ENCODE data around the gene KCNC3.

The KCNC3 gene

DNA sequence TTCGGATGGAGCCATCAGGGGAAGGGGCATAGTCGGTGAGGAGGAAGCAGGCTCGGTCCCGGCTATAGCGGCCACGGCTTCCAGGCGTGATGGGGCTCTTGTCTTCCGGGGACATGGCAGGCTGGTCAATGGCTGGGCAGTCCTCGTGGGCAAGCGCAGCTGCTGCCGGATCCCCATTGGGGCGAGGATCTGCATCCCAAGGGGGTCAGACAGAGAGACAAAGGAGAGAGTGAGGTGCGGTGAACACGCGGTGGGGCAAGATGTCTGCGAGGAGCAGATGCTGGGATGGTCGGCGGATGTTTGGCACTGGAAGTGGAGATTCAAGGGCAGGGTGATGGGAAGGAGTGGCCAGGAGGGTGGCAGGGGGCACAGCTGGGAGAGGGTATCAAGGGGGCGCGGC, 8.6 kb downstream of the KCNC3 start:
- Histone ChIP-seq H3K4me1 (ENCODE audit: control insufficient read depth, low read length) (peaks cover 16% of the 10 kb centered on the region), H3K4me3 (ENCODE audit: low read length) (no peak overlapping the region), H3K27ac (ENCODE audit: low read depth, low read length) (no peak overlapping the region), H3K79me2 (ENCODE audit: control insufficient read depth, low read length) (no peaks in the 10 kb centered on the region), H4K20me1 (ENCODE audit: control insufficient read depth, insufficient read depth, low read depth, low read length) (peaks cover 5% of the 10 kb centered on the region; the same call in 1 of the 2 replicates), H3F3A (ENCODE audit: control insufficient read depth, insufficient read depth) (no peaks in the 10 kb centered on the region), H3K4me2 (ENCODE audit: low read length) (no peak overlapping the region), H3K9me2 (replicated peaks; ENCODE audit: control insufficient read depth, low read length) (no peaks in the 10 kb centered on the region), H3K36me3 (ENCODE audit: control insufficient read depth, low read length) (no peaks in the 10 kb centered on the region), H3K27me3 (ENCODE audit: control insufficient read depth, low read length) (peaks cover 5% of the 10 kb centered on the region; the same call in 1 of the 2 replicates), H3K9me3 (ENCODE audit: control insufficient read depth, insufficient read depth, low read length) (no peaks in the 10 kb centered on the region)
- TF ChIP-seq CTCF (IDR thresholded peaks at IDR 0.05; ENCODE audit: low read depth, low read length, poor library complexity, severe bottlenecking) (no peak), EZH2phosphoT487 (IDR thresholded peaks at IDR 0.05; ENCODE audit: borderline replicate concordance, low read length) (no peak)

- Histone ChIP-seq H3K27ac (ENCODE audit: low read depth, low read length) (no peak overlapping the region), H3K4me3 (ENCODE audit: low read length) (no peak overlapping the region)
These were observed 9.1 kb downstream of the KCNC3 start for GRCh38 chr19:50320051-50320450.

DNA sequence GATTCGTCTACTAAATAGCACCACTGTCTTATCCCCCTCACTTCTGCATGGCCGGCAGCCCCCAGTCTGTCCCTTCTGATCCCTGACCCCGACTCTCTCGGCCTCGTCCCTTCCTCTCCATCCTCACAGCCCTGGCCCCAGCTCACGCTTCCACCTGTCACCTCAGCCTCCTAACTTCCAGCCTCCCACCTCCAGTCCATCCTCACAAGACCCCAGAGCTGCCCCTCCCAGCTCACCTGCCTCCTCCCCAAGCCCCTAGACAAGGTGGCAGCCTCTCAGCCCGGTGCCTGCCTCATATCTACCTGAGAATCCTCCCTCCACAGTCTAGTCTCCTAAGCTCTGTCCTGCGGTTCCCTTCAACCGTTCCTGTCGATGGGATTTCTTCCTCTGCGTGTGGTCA, 10.0 kb downstream of the KCNC3 start:
- TF ChIP-seq CTCF (IDR thresholded peaks at IDR 0.05; ENCODE audit: low read depth, low read length, poor library complexity, severe bottlenecking) (no peak), EZH2phosphoT487 (IDR thresholded peaks at IDR 0.05; ENCODE audit: borderline replicate concordance, low read length) (no peak)

More at GRCh38 chr19:50320051-50320450, 9.1 kb downstream of the KCNC3 start:
- no peaks in the 10 kb centered on the region for H3K9me3 ChIP-seq (ENCODE audit: control insufficient read depth, insufficient read depth, low read length)
- H4K20me1 ChIP-seq (ENCODE audit: control insufficient read depth, insufficient read depth, low read depth, low read length): peaks cover 5% of the 10 kb centered on the region; the same call in 1 of the 2 replicates
- no peaks in the 10 kb centered on the region for H3K9me2 ChIP-seq (replicated peaks; ENCODE audit: control insufficient read depth, low read length)
- no peaks in the 10 kb centered on the region for H3F3A ChIP-seq (ENCODE audit: control insufficient read depth, insufficient read depth)
- peaks cover 11% of the 10 kb centered on the region for H3K4me1 ChIP-seq (ENCODE audit: control insufficient read depth, low read length)
- no peaks in the 10 kb centered on the region for H3K36me3 ChIP-seq (ENCODE audit: control insufficient read depth, low read length)
- no peaks in the 10 kb centered on the region for H3K79me2 ChIP-seq (ENCODE audit: control insufficient read depth, low read length)
- H3K27me3 ChIP-seq (ENCODE audit: control insufficient read depth, low read length): peaks cover 8% of the 10 kb centered on the region
- no peak overlapping the region for H3K4me2 ChIP-seq (ENCODE audit: low read length)
- TF ChIP-seq CTCF (IDR thresholded peaks at IDR 0.05; ENCODE audit: low read depth, low read length, poor library complexity, severe bottlenecking): no peak
- no peak for TF ChIP-seq EZH2phosphoT487 (IDR thresholded peaks at IDR 0.05; ENCODE audit: borderline replicate concordance, low read length)

More for the DNA sequence above, 10.0 kb downstream of the KCNC3 start:
- H3K9me3 ChIP-seq (ENCODE audit: control insufficient read depth, insufficient read depth, low read length): no peaks in the 10 kb centered on the region
- H3K4me2 ChIP-seq (ENCODE audit: low read length): no peak overlapping the region
- H3K36me3 ChIP-seq (ENCODE audit: control insufficient read depth, low read length): no peaks in the 10 kb centered on the region
- no peak overlapping the region for H3K4me3 ChIP-seq (ENCODE audit: low read length)
- no peaks in the 10 kb centered on the region for H4K20me1 ChIP-seq (ENCODE audit: control insufficient read depth, insufficient read depth, low read depth, low read length)
- H3K4me1 ChIP-seq (ENCODE audit: control insufficient read depth, low read length): peaks cover 10% of the 10 kb centered on the region
- no peaks in the 10 kb centered on the region for H3K9me2 ChIP-seq (replicated peaks; ENCODE audit: control insufficient read depth, low read length)
- no peak overlapping the region for H3K27ac ChIP-seq (ENCODE audit: low read depth, low read length)
- no peaks in the 10 kb centered on the region for H3F3A ChIP-seq (ENCODE audit: control insufficient read depth, insufficient read depth)
- H3K27me3 ChIP-seq (ENCODE audit: control insufficient read depth, low read length): peaks cover 16% of the 10 kb centered on the region
- no peaks in the 10 kb centered on the region for H3K79me2 ChIP-seq (ENCODE audit: control insufficient read depth, low read length)

Measured in DOHH2 (cell line).